Natural killer cell treated with Interleukin-12 subunit alpha and Interleukin-12 subunit beta and Interleukin-15 and Interleukin-18, amount 100 ng/mL, for 72 hours (primary cell): ENCODE measurements around the gene PFKFB3. TPM values are rescaled to one million over a fixed set of nuclear protein-coding genes. Genes with fewer than 3 reads are reported as not detected.

Experiments
- ATAC-seq, 2 donors: fragments of 150-1000 bp; cut with Tn5 transposase in 1 of 2; sonication (Bioruptor Pico), chemical (Tn5 transposase) in 1 of 2; 2 replicates each; pipeline ENCODE4 v1.10.0; 2021
- DNase-seq: peaks from one replicate; pipeline ENCODE4 v3.0.0; 2022; ENCODE audit warnings: low spot score
- H3K27ac Mint-ChIP-seq, 2 donors: 1 replicate in 1 of 2; 2 replicates in 1 of 2; pipeline ENCODE4 v1.8.0; 2022; ENCODE audit warnings: mixed read lengths in 2 of 2, mild to moderate bottlenecking in 1 of 2, moderate library complexity in 1 of 2
- H3K27me3 Mint-ChIP-seq, 2 donors: 1 replicate in 1 of 2; 2 replicates in 1 of 2; pipeline ENCODE4 v1.8.0; 2022; ENCODE audit warnings: mixed read lengths in 2 of 2
- H3K36me3 Mint-ChIP-seq: one replicate; pipeline ENCODE4 v1.8.0; 2022; ENCODE audit warnings: mixed read lengths
- H3K4me1 Mint-ChIP-seq, 2 donors: 1 replicate in 1 of 2; 2 replicates in 1 of 2; pipeline ENCODE4 v1.8.0; 2022; ENCODE audit warnings: low read depth in 2 of 2, mixed read lengths in 2 of 2, mild to moderate bottlenecking in 1 of 2
- H3K4me3 Mint-ChIP-seq: one replicate; pipeline ENCODE4 v1.8.0; 2022; ENCODE audit warnings: mixed read lengths
- H3K9me3 Mint-ChIP-seq: 2 replicates; pipeline ENCODE4 v1.8.0; 2022; ENCODE audit warnings: mixed read lengths
- total RNA-seq, 2 donors: library from RNA; stranded (reverse); gene quantifications; one replicate each; pipeline ENCODE4 v1.2.3, GENCODE V29; 2022

The PFKFB3 gene
- total RNA-seq, 2 donors from 2014 or later = 190 to 256 TPM

GRCh38 chr10:6296828-6297251 is 94.1 kb downstream of the PFKFB3 start:
- H3K4me3 Mint-ChIP-seq = peak overlapping the region; percentile 8
- peaks cover 55 to 70% of the 10 kb centered on the region in 2 donors for H3K4me1 Mint-ChIP-seq
- DNase-seq (no peak), ATAC-seq (no peak)
- H3K27ac Mint-ChIP-seq = peak overlapping the region; percentile 14 to 93
- no peaks in the 10 kb centered on the region for H3K27me3 Mint-ChIP-seq
- peaks cover 7% of the 10 kb centered on the region for H3K9me3 Mint-ChIP-seq
- H3K36me3 Mint-ChIP-seq = no peaks in the 10 kb centered on the region

DNA sequence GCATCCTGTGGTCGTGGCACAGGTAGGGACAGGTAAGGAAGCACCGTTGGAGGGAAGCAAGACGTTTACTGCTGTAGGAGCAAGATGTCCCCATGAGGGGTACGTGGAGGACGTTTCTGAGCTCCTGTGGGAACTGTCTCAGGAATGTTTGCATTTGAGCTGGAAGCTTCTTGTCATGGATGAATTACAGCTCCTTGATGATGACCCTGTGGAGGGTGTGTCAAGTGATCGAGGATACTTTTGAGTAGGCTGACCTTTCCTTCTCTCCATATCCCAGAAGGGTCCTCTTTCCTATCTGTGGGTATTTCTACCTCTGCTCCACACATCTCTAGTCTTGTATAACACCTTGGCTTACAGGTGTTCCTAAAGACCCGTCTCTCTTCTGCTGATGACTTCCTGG is 94.8 kb downstream of the PFKFB3 start:
- DNase-seq = no peak
- no peaks in the 10 kb centered on the region for H3K36me3 Mint-ChIP-seq
- peaks cover 52 to 68% of the 10 kb centered on the region in 2 donors for H3K4me1 Mint-ChIP-seq
- no peaks in the 10 kb centered on the region for H3K27me3 Mint-ChIP-seq
- H3K4me3 Mint-ChIP-seq = peak overlapping the region; percentile 1
- H3K27ac Mint-ChIP-seq = peak overlapping the region; percentile 14 to 93
- peaks cover 7% of the 10 kb centered on the region for H3K9me3 Mint-ChIP-seq
- ATAC-seq = no peak

DNA sequence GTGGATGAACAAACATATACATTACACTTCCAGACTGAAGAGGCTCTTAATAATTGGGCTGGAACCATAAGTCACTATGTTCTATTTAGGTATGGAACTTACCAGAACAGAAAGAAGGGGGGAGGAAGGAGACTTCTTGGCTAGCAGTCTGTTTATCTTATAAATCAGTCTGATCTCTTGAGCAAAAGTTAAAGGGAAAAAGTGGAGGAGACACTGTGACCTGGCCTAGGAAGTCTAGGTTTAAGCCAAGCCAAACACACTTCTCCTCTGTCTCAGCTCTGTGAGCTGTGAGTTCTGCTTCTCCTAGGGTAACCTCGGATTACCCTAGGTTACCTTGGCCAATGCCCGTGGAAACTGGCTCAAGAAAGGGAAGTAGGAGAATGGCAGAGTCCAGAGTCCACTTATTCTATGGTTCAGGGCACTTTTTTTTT is 95.2 kb downstream of the PFKFB3 start:
- peaks cover 7% of the 10 kb centered on the region for H3K9me3 Mint-ChIP-seq
- H3K4me3 Mint-ChIP-seq = peak overlapping the region; percentile 1
- peaks cover 47 to 68% of the 10 kb centered on the region in 2 donors for H3K4me1 Mint-ChIP-seq
- ATAC-seq = no peak
- H3K36me3 Mint-ChIP-seq = no peaks in the 10 kb centered on the region
- H3K27ac Mint-ChIP-seq = peak overlapping the region; percentile 7 to 93
- DNase-seq = no peak
- no peaks in the 10 kb centered on the region for H3K27me3 Mint-ChIP-seq

- Mint-ChIP-seq H3K4me3 (no peak overlapping the region), H3K9me3 (peaks cover 7% of the 10 kb centered on the region), H3K4me1 (peaks cover 46 to 68% of the 10 kb centered on the region in 2 donors), H3K27me3 (no peaks in the 10 kb centered on the region), H3K36me3 (no peaks in the 10 kb centered on the region), H3K27ac (peak overlapping the region in 1 of 2 donors; percentile 93)
- DNase-seq = no peak
- ATAC-seq = no peak
These were observed 95.7 kb downstream of the PFKFB3 start for GRCh38 chr10:6298428-6298827.

DNA sequence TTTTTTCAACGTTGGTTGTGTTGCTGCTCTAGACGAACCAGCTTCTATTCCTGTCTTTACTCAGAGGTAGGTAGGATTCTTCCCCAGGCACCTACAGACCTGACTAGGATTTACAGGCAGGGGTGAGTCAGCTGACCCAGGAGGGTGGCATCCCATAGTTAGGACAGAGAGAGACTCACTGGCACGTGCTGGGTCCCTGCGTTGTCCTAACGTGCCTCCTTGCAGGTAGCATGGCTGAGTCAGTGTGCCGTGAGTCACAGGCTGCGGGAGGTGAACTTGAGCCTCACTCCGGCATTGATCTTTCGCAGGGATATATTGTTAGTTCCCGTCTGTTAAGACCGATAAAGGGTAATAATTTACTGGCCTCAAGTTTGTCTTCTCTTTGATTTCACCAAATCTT is 96.5 kb downstream of the PFKFB3 start:
- Mint-ChIP-seq H3K9me3 (no peaks in the 10 kb centered on the region), H3K4me3 (peak overlapping the region; percentile 71), H3K4me1 (peaks cover 42 to 60% of the 10 kb centered on the region in 2 donors), H3K27me3 (no peaks in the 10 kb centered on the region), H3K36me3 (no peaks in the 10 kb centered on the region), H3K27ac (peak overlapping the region; percentile 78 to 93)
- DNase-seq (no peak), ATAC-seq (no peak)

- Mint-ChIP-seq H3K36me3 (no peaks in the 10 kb centered on the region), H3K27me3 (no peaks in the 10 kb centered on the region), H3K4me3 (peak overlapping the region; percentile 71), H3K9me3 (no peaks in the 10 kb centered on the region), H3K27ac (peak overlapping the region; percentile 78 to 93), H3K4me1 (peaks cover 40 to 57% of the 10 kb centered on the region in 2 donors)
- ATAC-seq (peak in 1 of 2 donors; percentile 2), DNase-seq (no peak)
These were observed 97.0 kb downstream of the PFKFB3 start for GRCh38 chr10:6299743-6300105.

DNA sequence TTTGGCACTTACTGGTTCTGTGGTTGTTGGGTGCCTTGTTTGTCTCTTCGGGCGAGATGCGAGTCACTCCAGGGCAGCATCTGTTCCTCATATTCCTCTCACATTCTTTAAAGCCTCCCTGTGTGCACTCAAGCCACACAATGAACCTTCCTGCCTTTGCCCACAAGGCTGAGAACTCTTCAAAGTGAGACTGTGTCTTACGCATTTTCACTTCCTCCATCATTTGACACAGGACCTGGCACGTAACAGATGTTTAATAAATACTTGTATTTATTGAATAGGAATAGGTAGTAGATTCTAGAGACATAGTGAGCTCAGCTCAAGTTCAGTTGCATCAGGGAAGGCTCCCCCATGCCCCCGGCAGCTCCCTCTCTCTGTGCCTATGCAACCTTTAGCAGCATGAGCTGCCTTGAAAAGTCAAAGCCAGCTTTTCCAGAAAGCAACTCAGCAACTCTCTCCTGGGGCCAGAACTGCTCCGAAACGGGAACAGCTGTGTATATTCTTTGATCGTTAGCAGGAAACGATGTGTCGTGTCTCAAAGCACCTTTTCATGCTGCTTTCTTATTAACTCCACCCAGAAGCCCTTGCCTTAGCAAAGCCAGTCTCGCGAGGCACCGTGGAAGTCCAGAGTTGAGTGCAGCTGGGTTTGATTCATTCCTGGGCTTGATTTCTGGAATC is 97.5 kb downstream of the PFKFB3 start:
- Mint-ChIP-seq H3K36me3 (no peaks in the 10 kb centered on the region), H3K4me3 (peak overlapping the region; percentile 71)

DNA sequence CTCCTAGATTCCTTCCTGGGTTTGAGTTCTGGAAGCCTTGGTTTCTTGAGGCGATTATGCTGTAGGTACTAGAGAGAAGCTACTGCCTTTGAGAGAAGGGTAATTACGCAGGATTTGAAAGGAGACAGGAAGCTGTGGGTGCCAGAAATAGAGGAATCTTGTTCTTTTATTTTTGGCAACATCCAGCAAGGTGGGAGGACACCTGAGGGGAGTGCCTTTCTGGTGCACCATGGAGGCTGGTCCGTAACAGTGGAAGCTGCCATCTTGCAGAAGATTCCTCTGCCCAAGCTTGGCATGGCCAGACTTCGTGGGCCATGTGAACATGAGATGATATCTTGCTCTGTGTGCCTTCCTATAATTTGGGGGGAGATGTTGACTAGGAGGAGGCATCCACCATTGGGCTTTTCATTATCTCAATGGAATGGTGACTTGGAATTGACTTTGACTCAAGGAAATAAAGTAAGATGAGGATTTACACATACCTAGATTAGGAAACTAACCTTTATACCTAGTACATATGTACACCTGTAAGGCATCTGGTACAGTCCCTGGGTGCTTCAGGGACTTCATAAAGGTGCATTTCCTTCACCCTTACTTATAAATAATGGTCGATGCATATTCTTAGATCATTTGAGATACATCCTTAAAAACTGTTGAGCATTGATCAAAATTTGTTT is 98.2 kb downstream of the PFKFB3 start:
- H3K27ac Mint-ChIP-seq = peak overlapping the region; percentile 78 to 93
- peak overlapping the region; percentile 71 for H3K4me3 Mint-ChIP-seq
- no peak for DNase-seq
- H3K36me3 Mint-ChIP-seq = no peaks in the 10 kb centered on the region
- H3K9me3 Mint-ChIP-seq = no peaks in the 10 kb centered on the region
- ATAC-seq = no peak
- H3K4me1 Mint-ChIP-seq = peaks cover 33 to 48% of the 10 kb centered on the region in 2 donors
- no peaks in the 10 kb centered on the region for H3K27me3 Mint-ChIP-seq

More for the DNA sequence above, 97.5 kb downstream of the PFKFB3 start:
- no peaks in the 10 kb centered on the region for H3K9me3 Mint-ChIP-seq
- DNase-seq = peak; percentile 71
- ATAC-seq = peak; percentile 74 to 84
- peaks cover 37 to 54% of the 10 kb centered on the region in 2 donors for H3K4me1 Mint-ChIP-seq
- H3K27ac Mint-ChIP-seq = peak overlapping the region; percentile 78 to 93
- no peaks in the 10 kb centered on the region for H3K27me3 Mint-ChIP-seq

DNA sequence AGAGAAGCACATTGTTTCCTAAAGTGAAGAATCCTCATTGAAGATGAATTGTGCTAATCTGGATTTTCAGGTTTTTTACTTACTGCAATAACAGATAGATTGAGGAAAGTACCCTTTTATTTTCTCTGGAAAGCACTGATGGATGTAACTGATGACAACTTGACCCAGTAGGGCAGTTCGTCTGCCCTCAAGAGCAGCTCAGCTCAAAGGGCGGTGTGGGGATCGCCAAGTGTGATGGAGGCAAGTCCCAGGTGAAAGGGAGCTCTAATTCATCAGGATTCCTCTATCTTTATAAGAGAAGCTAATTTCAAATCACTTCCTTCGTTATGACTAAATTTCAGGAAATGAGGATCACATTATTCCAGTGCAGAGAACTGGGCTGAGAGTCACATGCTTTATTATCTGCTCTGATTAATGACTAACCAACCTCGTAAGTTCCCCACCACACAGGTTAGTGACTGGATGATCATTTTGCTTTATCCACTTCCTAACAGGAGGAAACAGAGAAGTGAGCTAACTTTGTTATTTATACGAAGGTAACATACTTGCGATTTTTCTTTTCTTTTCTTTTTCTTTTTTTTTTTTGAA is 98.8 kb downstream of the PFKFB3 start:
- no peaks in the 10 kb centered on the region for H3K36me3 Mint-ChIP-seq
- H3K27me3 Mint-ChIP-seq = no peaks in the 10 kb centered on the region
- no peak for ATAC-seq
- no peak for DNase-seq
- H3K4me1 Mint-ChIP-seq = peaks cover 27 to 41% of the 10 kb centered on the region in 2 donors
- no peak overlapping the region for H3K4me3 Mint-ChIP-seq
- no peaks in the 10 kb centered on the region for H3K9me3 Mint-ChIP-seq
- H3K27ac Mint-ChIP-seq = peak overlapping the region in 1 of 2 donors; percentile 78

Other genes with a start within 250 kb of the PFKFB3 start
- gene IL15RA, start 225.4 kb upstream of the PFKFB3 start, total RNA-seq = 100 to 1,000 TPM in 1 of 2 donors, 10 to 100 TPM in 1; 56.7 to 125 TPM
- 1,000 to 10,000 TPM; 1,064 to 1,187 TPM for gene IL2RA, start 140.6 kb upstream of the PFKFB3 start, total RNA-seq
- 100 to 1,000 TPM; 195 to 294 TPM for gene RBM17, start 113.9 kb upstream of the PFKFB3 start, total RNA-seq